GM12878 (cell line): Measurements from ENCODE around the gene RCBTB2.

Experiments used
- DPF2 ChIP-seq: fragments of 450-650 bp; IDR thresholded peaks from 2 replicates; pipeline ENCODE4 v1.6.1; 2017; ENCODE audit warnings: mild to moderate bottlenecking
- GABPA ChIP-seq: IDR thresholded peaks from 2 replicates; pipeline ENCODE4 v1.6.1; 2014; ENCODE audit warnings: antibody characterized with exemption, low read depth, mild to moderate bottlenecking, inconsistent platforms
- IKZF1 ChIP-seq: fragments of 450-650 bp; conservative IDR thresholded peaks from 2 replicates; pipeline ENCODE4 v1.6.1; 2017; ENCODE audit warnings: antibody characterized with exemption, mild to moderate bottlenecking
- MXI1 ChIP-seq: fragments of 150-350 bp; IDR thresholded peaks from 2 replicates; pipeline ENCODE4 v1.6.1; 2011; ENCODE audit warnings: low read depth, mild to moderate bottlenecking, inconsistent platforms, low read length, improper control_type of control experiment
- NR2C2 ChIP-seq: IDR thresholded peaks from 2 replicates; pipeline ENCODE4 v1.6.1; 2011; ENCODE audit warnings: borderline replicate concordance, low read depth; ENCODE audit not compliant: control insufficient read depth, insufficient read length
- RAD21 ChIP-seq: IDR thresholded peaks from 2 replicates; pipeline ENCODE4 v1.6.1; 2011; ENCODE audit warnings: mild to moderate bottlenecking, low read depth, low read length, moderate library complexity; ENCODE audit not compliant: insufficient read depth
- SMARCA5 ChIP-seq: fragments of 450-650 bp; IDR thresholded peaks from 2 replicates; pipeline ENCODE4 v1.6.1; 2017; ENCODE audit warnings: mild to moderate bottlenecking
- TAF1 ChIP-seq: IDR thresholded peaks from 2 replicates; pipeline ENCODE4 v1.6.1; 2011; ENCODE audit warnings: mild to moderate bottlenecking, low read depth, low read length, borderline replicate concordance
- TARDBP ChIP-seq: IDR thresholded peaks from 2 replicates; pipeline ENCODE4 v1.6.1; 2016; ENCODE audit warnings: borderline replicate concordance
- TF ChIP-seq, protein P1 (sequence below), 3 experiments: IDR thresholded peaks in 2 of 3; conservative IDR thresholded peaks in 1 of 3; 2 replicates each; pipeline ENCODE4 v1.5.1; 2011; ENCODE audit warnings: low read depth in 3 of 3, low read length in 3 of 3, mild to moderate bottlenecking in 3 of 3, control low read depth in 2 of 3, moderate library complexity in 2 of 3, inconsistent platforms in 1 of 3, mixed read lengths in 1 of 3; ENCODE audit not compliant: control insufficient read depth in 2 of 3, insufficient read depth in 1 of 3; ENCODE audit errors: extremely low read depth in 1 of 3

GRCh38 chr13:48573213-48574007 lies 40.5 kb upstream of the RCBTB2 start:
- no peak for TF ChIP-seq TAF1
- TF ChIP-seq GABPA: no peak
- no peak for TF ChIP-seq RAD21
- TF ChIP-seq, protein P1, sequence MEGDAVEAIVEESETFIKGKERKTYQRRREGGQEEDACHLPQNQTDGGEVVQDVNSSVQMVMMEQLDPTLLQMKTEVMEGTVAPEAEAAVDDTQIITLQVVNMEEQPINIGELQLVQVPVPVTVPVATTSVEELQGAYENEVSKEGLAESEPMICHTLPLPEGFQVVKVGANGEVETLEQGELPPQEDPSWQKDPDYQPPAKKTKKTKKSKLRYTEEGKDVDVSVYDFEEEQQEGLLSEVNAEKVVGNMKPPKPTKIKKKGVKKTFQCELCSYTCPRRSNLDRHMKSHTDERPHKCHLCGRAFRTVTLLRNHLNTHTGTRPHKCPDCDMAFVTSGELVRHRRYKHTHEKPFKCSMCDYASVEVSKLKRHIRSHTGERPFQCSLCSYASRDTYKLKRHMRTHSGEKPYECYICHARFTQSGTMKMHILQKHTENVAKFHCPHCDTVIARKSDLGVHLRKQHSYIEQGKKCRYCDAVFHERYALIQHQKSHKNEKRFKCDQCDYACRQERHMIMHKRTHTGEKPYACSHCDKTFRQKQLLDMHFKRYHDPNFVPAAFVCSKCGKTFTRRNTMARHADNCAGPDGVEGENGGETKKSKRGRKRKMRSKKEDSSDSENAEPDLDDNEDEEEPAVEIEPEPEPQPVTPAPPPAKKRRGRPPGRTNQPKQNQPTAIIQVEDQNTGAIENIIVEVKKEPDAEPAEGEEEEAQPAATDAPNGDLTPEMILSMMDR (IDR thresholded peaks at IDR 0.05 in 2 of 3, conservative IDR thresholded peaks at IDR 0.05 in 1 of 3; ENCODE audit: control insufficient read depth in 2 of 3, extremely low read depth in 1 of 3, insufficient read depth in 1 of 3, low read depth in 3 of 3, low read length in 3 of 3): no peak
- TF ChIP-seq IKZF1: no peak
- no peak for TF ChIP-seq NR2C2
- no peak for TF ChIP-seq DPF2
- TF ChIP-seq MXI1: no peak
- TF ChIP-seq TARDBP: no peak
- no peak for TF ChIP-seq SMARCA5
